Stimulated activated CD4-positive, alpha-beta T cell treated with anti-CD3 and anti-CD28 coated beads, Interleukin-2, amount 100 ng/mL, for 4 hours (primary cell): ENCODE data around the gene TUBA4A.
"Not testable (repeated sequence)": the region's sequence is repeated elsewhere in the genome, so short reads cannot be mapped to it uniquely, and the experiment has no call there.

Source experiments
- DNase-seq: peaks from one replicate; pipeline ENCODE4 v3.0.0-alpha.2; 2020; ENCODE audit warnings: low read depth

TUBA4A gene

GRCh38 chr2:219268294-219268693 is 14.6 kb upstream of the TUBA4A start:
- no peak for DNase-seq

- DNase-seq = no peak
These were observed 13.2 kb upstream of the TUBA4A start for GRCh38 chr2:219266886-219267285.

- no peak for DNase-seq
These were observed 12.5 kb upstream of the TUBA4A start for GRCh38 chr2:219266232-219266631.

DNA sequence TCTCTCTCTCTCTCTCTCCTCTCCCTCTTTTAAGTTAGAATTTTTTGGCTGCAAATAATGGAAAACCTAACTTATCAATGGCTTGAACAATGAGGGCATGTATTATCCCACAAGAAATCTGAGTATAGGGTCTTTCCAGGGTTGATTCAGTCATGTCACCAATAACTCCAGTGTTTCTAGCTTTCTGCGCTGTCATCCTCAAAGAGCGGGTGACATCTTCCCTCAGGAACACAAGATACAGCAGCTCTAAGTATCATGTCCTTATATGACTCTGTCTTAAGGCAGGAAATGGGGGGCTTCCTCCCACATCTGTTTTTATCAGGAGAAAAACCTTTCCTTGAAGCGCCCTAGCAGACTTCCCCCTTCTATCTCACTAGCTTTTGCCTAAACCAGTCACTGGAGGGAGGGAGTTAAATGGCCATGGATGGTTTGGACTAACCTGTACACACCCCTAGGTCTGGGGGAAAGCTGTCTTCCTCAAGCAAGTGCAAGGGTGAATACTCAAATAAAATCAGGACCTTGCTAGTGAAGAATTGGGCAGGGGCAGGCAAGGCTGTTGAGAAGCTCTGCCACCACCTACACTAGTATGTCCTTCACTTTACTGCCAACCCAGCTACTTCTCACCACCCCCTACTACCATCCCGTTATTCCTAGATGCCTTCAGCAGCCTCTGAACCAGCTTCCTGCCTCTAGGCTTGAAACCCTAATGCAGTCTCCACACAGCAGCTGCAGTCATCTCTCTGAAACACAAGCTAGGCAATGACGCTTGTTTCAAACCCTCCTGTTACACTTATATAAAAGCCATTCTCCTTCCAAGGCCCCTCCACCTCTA is 7.5 kb upstream of the TUBA4A start:
- no peak for DNase-seq

DNA sequence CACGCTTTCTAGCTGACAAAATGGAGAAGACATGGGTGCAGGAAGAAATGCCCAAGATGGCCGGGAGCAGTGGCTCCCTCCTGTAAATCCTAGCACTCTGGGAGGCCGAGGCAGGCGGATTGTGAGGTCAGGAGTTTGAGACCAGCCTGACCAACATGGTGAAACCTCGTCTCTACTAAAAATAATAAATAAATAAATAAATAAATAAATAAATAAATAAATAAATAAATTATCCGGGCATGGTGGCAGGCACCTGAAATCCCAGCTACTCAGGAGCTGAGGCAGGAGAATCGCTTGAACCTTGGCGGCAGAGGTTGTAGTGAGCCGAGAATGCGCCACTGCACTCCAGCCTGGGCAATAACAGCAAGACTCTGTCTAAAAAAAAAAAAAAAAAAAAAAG is 5.2 kb upstream of the TUBA4A start:
- DNase-seq = not testable (repeated sequence)

GRCh38 chr2:219254590-219255201 is 978 bp upstream of the TUBA4A start:
- peak; percentile 25 for DNase-seq

DNA sequence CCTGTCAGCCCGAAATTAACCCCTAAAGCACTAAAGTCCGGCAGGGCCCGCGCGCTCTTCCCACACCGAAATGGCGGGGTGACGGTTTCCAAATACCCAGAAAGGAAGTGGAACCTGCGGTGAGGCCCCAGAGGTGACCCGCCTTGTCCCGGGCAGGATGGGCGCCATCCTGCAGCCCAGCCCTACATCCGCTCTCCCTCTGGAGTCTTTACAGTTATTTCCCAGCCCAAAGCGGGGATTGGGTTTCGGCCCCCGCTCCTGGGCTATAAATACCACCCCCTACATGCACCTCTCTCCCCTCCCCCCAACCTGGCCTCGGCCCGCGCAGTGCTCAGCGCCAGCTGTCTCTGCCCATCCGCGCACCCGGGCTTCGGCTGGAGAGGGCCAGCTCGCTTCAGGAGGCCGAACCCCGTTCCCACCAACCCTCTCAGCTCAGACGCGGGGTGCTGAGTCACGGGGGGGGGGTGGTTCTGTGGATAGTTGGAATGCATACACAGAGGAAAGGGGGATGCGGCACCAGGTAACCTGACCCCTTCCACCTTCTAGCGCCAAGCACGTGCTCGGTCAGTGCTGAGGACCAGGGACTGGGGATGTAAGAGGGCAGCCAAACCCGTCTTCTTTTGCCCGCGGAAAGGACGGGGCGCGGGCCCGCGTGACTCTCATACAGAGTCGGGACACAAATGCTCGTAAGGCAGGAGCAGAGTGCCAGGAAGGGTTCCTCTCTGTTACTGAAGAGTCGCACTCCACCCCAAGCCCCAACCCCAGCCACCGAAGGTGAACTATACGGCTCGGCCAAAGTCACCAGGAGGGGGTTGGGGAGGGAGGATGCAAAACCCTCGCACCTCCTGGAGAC is 592 bp downstream of the TUBA4A start, which contains the start of gene TUBA4B:
Gene TUBA4B (plus strand): TSS at position 344 of the 853 bp plus-strand sequence. CDS start 165 bp downstream, at position 509.
- DNase-seq = peak; percentile 21

DNA sequence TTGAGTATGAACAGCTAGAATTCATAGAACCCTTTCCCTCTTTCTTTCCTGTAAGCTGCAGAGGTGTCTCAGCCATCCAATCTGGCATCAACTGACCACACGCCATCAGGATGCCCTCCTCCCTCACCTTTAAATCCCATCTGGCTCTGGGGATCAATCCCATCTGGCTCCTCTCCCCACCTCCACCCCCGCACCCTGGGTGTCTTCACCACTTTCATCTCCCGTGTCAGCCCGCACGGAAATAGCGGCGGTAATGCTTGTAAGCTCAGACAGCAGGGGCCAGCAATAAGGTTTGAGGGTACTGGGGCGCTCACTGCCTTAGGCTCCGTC is 1.2 kb downstream of the TUBA4A start:
- peak; percentile 28 for DNase-seq

- peak; percentile 32 for DNase-seq
These were observed 1.6 kb downstream of the TUBA4A start for GRCh38 chr2:219252084-219252483.

GRCh38 chr2:219251656-219252055 is 2.1 kb downstream of the TUBA4A start:
- DNase-seq = no peak

GRCh38 chr2:219250049-219250781 is 3.5 kb downstream of the TUBA4A start:
- no peak for DNase-seq

- peak; percentile 23 for DNase-seq
These were observed 4.3 kb downstream of the TUBA4A start for GRCh38 chr2:219249203-219249980.

GRCh38 chr2:219248845-219249202 is 4.9 kb downstream of the TUBA4A start:
- no peak for DNase-seq

GRCh38 chr2:219247678-219248642 is 5.8 kb downstream of the TUBA4A start:
- DNase-seq = peak; percentile 62

DNA sequence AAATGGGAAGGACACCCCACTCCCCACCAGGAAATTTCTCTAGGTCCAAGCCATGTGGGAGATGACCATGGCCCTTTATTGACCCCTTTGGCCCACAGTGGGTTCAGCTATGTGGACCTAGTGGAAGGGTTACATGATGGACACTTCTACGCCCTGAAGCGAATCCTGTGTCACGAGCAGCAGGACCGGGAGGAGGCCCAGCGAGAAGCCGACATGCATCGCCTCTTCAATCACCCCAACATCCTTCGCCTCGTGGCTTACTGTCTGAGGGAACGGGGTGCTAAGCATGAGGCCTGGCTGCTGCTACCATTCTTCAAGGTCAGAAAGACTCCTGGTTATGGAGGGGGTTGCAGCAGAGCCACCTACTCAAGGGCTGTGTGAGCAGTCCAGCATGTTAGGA is 7.2 kb downstream of the TUBA4A start:
- DNase-seq = no peak

DNA sequence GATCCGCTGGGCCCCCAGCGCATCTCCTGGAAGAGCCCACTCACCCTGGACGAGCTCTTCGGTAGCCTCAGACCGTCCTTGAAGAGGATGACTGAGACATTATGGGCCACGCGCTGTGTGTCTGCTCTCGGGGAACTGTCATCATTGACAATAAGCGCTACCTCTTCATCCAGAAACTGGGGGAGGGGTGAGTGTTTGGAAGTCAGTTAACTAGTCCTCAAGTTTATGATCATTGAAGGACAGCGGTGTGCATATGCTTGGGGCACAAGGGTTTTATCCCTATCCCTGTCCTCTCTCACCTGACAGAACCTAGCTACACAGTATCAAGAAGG is 7.9 kb downstream of the TUBA4A start:
- DNase-seq = no peak

- peak; percentile 76 for DNase-seq
These were observed 8.4 kb downstream of the TUBA4A start, which contains the start of the genes GLB1L and STK16 for GRCh38 chr2:219245148-219245898. Gene GLB1L (minus strand): TSS chr2:219245444. CDS start chr2:219243573, 1,871 bp downstream. Gene STK16 (plus strand): TSS chr2:219245479. CDS start chr2:219246000, 521 bp downstream.

GRCh38 chr2:219244789-219245147 is 8.9 kb downstream of the TUBA4A start:
- DNase-seq = no peak

DNA sequence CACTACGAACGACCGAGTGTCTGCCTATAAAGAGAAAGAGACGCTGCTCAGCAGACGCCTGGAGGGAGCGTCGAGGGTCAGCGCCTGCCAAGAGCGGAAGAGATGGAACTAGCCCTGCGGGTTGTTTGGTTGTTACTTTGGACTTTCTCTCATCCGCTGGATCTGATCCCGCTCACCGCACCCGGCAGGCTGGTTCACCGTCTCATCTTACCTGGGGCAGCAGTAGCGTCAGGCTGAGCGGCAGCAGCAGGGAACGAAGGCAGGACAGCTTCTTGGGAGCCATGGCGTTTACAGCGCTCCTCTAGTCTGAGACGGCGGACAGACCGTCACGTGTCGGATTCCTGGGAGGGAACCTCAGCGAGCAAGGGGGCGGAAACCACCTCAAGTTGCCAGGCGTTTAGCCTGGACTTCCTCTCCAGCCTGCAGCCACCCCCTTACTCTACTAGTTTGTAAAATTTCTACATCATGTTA is 10.4 kb downstream of the TUBA4A start:
- no peak for DNase-seq
